NOMO-1 treated with DMSO at 0.1 percent for 48 hours (cell line): Measurements from ENCODE around the gene DOCK3.
"Not testable (repeated sequence)": the region's sequence is repeated elsewhere in the genome, so short reads cannot be mapped to it uniquely, and the experiment has no call there.

Experiments used
- DNase-seq: peaks from one replicate; lab custom pipeline; 2025; ENCODE audit not compliant: unreplicated experiment; lab: John Stamatoyannopoulos, UW

DOCK3 gene

DNA sequence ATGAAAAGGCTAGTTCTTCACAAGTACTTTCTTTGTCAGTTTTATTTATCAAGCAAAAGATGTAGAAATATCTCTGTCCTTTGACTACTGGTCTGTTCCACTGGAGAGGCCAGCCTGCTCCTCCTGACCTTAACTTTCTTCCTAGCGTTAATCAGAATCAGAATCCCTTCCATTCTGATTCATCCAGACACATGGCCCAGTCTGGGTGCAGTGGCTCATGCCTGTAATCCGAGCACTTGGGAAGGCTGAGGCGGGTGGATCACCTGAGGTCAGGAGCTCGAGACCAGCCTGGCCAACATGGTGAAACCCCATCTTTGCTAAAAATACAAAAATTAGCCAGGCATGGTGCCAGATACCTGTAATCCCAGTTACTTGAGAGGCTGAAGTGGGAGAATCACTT lies 678.4 kb downstream of the DOCK3 start:
- no peak for DNase-seq

DNA sequence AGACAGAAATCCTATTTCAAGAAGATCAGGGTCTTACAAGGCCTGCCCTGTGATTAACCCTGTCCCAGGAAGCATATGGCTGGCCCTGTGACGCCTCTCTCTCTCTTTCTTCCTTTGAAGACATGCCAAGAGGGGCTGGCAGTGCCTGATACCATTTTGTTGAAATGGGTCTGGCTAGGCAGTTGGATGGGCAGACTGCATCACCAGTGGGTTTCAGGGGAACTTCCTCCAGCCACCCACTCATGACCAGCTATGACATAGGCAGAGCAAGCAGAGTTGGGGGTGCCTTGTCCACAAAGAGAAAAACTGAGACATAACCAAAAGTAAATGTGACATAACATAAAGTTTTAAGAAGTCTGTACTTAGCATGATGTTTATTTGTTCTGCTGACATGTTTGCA lies 679.0 kb downstream of the DOCK3 start:
- DNase-seq = no peak

DNA sequence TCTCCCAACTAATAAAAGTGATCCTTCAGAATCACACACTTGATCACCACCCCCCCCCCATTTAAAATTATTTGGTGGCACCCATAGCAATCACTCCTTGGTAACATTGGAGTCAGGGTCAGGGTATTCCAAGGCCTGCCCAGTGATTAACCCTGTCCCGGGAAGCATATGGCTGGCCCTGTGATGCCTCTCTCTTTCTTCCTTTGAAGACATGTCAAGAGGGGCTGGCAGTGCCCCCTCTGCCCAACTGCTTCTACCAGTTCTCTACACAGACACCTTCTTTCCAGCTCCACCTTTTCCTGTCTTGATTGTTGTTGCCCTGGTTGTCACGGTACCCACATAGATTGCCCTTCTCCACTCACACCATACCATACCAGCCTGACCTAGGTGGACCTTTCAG lies 679.4 kb downstream of the DOCK3 start:
- no peak for DNase-seq

DNA sequence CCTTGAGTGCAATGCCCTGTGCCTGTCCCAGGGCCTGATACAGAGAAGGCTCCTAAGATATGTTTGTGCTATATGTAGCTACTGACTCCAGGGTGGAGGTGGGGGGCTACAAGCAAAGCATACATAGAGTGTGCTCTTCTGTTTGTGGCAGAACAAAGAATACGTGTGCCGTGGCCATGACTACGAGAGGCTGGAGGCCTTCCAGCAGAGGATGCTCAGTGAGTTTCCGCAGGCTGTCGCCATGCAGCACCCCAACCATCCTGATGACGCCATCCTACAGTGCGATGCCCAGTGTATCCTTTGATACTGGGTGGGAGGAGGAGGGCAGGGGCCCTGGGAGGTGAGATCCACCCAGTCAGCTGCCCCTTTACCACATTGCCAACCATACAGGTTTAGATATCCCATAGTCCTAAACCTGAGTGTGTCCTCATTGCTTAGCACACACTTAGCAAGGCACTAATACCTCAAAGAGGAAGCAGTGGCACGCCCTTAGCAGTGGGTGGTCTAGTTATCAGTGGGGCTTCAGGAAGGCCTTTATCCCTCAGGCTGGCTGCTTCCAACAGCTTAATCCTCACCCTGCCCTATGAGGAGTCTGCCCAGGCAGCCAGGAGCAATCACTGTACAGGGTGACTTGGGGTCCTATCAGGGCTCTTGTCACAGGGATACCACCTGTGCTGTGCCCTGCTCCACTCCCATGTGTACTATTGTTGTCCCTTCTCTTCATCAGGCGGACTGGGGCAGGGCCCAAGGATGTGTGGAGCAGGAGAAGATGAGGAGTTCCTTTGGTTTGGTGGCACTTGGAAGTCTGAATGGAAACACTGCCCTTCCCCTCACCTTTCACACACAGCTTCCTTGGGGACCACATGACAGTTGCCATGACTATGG lies 680.2 kb downstream of the DOCK3 start:
- no peak for DNase-seq

DNA sequence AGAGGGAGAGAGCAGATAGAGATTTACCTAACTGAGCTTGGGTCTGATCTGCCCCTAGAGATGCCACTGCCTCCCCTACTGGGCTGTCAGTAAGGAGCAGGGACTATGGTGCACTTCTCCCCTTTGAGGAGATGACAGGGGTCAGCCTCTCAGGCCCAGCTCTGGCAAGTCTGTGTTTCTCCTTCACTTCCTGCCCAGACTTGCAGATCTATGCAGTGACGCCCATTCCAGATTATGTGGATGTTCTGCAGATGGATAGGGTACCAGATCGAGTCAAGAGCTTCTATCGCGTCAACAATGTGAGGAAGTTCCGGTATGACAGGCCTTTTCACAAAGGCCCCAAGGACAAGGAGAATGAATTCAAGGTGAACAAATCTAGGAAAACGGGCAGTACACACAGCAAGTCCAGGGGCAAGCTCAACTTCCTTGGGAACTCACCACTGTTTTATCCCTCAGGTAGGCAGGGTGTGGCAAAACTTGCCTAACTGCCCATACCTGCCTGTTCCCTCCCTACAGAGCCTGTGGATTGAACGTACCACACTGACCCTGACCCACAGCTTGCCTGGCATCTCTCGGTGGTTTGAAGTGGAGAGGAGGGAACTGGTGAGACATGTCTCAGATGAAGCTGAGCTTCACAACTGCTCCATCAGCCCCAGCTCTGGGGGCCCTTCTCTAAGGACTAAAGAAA lies 681.3 kb downstream of the DOCK3 start:
- no peak for DNase-seq

DNA sequence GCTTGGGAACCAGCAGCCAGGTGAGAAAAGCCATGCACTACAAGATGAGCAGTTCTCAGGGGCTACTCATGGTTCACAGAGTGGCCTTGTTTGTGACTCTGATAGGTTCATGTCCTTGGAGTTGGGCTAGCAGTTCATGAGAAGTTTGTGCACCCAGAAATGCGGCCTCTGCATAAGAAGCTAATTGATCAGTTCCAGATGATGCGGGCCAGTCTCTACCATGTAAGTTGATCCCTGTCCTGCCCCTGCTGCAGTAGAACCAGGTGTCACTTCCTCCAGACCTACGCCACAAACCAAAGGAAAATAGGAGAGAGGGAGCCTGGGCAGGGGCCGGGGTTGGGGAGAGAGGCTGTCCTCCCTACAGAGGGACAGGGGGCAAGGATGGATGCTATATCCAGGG lies 683.1 kb downstream of the DOCK3 start:
- no peak for DNase-seq

DNA sequence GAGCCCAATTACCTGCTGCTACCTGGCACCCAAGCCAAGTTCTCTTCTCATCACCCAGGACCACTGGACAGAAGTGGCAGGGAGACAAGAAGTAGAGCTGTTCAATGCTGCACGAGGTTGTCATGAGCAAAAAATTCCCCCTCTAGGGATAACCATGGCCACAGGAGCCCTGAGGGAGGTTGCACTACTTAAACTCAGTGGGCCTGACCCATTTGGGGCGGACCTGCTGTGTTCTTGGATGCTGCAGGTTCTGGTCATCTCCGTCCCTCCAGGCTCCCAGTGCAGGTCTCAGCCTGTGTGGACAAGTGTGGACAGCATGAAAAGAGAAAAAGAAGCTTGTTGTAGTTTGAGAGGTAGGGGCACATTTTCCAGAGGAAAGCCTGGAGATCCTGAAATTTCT lies 684.3 kb downstream of the DOCK3 start:
- DNase-seq = no peak

DNA sequence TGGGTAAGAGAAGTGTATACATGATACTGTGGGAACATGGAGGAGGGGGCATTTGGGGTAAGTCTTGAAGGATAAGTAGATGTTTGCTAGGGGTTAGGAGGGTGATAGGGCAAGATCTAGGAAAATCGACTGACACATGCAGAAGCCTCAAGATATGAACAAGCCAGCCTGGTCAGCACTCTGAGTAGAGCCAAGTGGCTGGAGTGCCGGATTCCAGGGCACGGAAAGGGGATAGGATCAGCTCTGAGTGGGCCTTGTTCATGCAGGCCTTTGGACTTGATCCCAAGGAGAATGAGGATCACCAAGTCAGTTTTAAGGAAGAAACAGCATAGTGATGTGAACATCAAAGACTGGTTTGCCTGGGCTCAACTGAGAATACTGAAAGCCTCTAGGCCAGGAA lies 686.1 kb downstream of the DOCK3 start:
- DNase-seq = no peak

DNA sequence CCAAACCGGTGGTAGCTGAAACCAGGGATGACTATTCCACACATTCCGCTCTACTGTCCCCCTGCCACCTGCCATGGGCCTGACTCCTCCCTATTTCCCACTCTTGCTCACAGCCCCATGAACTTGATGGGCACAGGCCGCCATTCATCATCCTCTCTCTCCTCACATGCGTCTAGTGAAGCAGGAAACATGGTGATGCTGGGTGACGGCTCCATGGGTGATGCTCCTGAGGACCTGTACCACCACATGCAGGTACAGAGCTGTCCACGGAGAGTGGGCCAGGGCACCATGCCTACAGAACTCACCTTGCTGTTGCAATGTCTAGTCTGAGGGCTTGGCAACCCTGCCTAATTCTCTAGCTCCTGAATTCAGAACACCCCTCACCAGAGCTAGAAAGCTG lies 687.0 kb downstream of the DOCK3 start:
- DNase-seq = no peak

DNA sequence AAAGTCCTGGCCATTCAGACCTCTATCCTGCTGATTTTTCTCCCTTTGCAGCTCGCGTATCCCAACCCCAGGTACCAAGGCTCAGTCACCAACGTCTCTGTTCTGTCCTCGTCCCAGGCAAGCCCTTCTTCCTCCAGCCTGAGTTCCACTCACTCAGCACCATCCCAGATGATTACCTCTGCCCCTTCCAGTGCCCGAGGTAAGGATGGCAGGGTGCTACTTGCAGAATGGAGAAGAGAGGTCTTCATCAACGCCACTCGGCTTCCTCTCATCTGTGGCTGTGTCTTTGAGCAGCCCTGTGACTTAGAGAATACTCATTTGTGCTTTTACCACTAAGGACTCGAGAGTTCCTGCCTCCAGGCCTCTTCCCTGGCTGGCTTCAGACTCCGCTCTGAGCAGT lies 687.7 kb downstream of the DOCK3 start:
- DNase-seq = no peak

DNA sequence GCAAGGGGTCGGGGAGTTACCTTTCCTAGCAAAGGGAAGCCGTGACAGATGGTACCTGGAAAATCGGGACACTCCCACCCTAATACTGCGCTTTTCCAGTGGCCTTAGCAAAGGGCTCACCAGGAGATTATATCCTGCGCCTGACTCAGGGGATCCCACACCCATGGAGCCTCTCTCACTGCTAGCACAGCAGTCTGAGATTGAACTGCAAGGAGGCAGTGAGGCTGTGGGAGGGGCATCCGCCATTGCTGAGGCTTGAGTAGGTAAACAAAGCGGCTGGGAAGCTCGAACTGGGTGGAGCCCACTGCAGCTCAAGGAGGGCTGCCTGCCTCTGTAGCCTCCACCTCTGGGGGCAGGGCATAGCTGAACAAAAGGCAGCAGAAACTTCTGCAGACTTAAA lies 693.5 kb downstream of the DOCK3 start:
- DNase-seq = not testable (repeated sequence)

DNA sequence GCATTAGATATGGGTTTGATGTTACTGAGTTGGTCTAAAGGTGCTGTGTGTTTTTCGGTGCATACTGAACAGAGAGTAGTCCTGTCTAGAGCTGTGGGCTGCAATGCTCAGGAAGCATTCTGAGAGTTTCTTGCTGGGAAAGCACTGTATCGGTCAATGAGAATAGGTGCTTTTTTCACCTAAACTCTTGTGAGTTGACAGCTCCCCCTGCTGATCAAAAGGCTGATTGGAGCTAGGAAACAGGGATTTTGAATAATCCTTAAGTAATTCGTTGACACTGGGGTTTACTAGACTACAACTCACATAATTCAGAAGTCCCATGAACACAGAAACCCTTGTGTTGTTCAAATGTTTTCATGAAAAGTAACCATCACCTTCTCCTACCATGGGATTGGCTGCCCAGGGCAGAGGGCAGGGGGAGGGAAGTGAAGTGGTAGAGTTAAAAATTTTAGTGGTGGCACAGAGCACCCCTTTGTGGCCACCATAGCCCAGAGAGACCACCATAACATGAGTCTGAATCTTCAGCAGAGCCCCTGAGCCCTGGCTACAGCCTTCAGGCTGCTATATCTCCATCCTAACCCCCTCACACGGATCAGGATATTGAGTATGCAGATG lies 697.3 kb downstream of the DOCK3 start:
- peak; percentile 47 for DNase-seq

DNA sequence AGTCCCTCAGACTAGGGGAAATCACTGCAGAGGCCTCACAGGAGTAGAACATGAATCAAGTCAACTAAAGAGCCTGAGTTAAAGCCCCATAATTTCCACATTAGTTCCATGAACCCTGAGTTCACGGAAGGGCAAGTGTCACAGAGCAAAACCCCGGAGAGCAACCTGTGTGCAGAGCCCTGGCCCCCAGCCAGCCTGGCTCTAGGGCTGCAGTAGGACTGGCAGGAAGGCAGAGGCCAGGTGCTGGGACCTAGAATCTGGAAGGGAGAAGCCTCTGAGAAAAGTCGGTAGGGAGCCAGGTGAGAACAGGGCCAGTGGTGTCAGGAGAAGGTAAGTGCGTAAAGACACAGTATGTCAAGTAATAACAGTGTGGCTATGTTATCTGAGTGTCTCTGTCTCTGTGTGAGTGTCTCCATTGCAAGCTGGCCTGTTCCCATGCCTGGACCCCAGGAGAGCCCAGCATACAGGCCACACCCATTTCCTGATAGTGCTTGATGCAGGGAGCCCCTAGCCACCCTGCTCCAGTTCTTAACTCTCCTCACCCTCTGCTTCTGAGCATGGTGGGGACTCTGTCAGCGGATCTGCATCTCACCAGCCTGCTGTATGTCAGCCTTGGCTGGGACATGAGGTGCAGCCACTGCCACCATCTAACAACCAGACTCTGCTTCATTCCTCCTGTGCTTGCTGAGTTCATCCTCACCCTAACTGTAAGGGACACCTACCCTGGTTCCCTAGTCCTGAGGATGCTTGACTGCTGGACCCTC lies 699.1 kb downstream of the DOCK3 start:
- no peak for DNase-seq

DNA sequence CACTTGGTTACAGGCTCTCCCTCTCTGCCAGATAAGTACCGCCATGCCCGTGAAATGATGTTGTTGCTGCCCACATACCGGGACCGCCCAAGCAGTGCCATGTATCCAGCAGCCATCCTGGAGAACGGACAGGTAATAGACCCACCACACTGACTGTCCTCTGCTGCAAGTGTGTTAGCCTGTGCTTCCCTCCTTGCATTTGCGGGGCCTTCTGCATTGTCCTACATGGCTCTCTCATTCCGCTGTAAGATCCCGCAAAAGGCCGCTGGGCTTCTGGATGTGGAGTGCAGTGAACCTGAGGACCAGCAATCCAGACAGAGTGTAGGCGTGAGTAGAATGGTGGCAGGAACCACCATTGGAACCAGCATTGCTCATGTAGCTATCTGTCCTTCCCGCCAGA lies 699.7 kb downstream of the DOCK3 start:
- DNase-seq = no peak

DNA sequence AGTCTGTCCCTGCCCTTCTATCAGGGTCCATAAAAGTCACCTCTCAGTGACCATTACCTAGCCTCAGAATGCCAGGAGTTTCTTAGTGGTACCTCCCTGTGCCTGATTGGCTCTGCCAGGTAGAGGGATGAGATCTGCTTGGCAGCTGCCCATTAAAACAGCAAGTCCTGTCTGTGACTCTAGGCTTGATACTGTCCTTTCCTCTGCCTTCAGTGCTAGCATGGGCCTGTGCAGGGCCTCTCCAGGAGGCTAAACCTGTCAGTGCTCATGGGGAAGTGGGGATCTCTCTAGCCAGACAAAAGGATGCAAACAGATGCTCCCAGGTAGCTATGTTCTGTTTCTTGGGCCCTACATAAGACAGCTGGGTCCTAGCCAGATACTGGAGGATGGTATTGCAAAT lies 700.4 kb downstream of the DOCK3 start:
- DNase-seq = no peak

DNA sequence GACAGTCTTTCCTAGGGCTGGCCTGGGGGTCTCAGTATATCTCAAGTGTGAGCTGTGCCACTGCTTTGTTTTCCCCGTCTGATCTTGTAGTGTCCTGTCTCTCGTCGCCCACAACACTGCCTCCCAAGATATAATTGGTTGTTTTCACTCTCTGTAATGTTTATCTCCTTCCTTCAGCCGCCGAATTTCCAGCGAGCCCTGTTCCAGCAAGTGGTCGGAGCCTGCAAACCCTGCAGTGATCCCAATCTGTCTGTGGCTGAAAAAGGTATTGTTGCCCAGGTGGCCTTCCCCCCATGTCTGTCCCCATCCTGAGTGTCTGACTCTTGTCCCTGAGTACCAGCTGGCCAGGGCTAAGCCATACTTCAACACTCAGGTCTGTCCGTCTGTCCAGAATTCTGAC lies 700.8 kb downstream of the DOCK3 start:
- DNase-seq = no peak

DNA sequence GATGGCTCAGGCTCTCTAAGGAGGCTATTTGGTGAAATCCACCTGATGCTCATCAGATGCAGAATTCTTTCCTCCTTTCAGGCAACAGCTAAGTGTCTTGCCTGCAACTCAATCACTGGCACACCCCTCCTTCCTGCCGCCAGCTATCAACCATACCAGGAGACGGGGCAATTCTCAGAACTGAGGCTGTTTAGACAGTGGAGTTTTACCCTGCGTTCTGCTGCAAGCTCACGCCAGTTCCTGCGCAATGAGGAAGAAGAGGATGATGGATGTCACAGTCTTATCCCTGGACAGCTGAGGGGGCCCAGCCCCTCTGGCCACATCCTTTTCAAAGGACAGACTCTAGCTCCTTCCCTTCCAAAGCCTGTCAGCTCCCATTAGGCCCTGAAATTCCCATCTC lies 703.3 kb downstream of the DOCK3 start:
- no peak for DNase-seq

DNA sequence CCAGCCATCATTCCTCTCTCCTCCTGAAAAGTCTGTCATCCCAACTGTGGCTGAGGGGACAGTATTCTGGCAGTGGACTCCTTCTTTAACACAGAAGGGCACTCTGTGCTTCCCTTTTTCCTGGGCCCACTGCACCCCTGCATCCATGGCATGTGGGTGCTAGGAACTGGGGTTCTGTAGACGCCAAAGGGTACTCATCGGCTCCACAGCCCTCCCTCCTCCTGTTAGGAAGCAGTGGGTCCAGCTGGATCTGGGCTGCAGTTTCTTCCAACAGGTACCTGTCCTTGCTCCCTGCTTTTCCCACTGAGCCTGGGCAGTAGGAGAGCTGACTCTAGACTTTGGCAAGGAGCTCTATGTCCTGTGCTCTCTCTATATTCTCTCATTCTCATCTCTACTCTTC lies 704.0 kb downstream of the DOCK3 start:
- DNase-seq = no peak

DNA sequence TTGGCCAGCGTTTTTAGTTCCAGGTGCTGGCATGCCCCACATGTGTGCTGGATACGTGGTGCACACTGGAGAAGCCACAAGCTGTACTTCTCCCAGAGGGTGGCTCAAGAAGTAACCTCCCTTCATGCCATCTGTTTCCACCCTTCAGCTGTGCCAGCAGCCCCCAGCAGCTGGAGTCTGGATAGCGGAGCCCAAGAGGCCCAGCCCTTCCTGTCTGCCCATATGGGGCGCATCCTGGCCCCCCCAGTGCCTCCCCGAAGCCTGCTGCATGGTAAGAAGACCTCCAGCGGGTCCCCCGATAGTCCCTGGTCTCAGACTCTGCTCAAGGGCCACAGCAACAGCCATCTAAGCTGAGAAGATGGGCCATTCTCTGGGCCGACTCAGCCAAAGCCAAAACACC lies 704.6 kb downstream of the DOCK3 start:
- DNase-seq = no peak

DNA sequence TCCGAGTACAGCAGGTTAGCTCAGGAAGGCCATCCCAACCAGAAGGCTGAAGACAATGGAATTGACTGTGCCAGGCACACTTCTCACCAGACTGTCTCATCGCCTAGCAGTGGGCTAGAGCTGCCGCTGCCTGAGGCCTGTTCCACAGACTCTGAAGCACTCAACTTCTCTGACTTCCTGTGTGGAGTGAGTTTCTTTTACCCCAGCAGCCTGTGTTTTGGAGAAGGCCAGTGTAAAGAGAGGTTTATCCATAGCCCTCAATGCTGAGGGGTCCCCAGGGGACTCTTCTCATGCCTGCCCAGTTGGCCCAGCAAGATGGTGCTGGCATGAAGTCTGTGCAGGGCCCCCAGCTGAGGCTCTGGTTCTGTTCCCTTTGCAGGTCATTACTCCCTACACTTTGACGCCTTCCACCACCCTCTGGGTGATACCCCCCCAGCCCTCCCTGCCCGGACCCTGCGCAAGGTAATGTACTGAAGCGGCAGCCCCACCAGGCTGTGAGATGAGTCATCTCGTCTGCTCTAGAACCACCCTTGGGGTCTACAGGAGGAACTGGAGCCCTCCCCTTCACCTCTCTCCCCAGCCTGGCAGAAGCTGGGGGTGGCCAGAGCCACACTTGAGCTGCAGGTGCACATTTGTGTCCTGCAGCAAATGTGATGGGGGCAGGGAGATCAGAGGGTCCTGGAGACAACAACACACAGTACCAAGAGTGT lies 705.2 kb downstream of the DOCK3 start:
- DNase-seq = no peak
